AG09309 (cell line): ENCODE data around the gene PTGS1.

Source experiments
- DNase-seq: peaks from one replicate; pipeline ENCODE4 v3.0.0-alpha.2; 2010; ENCODE audit warnings: low read depth
- H3K4me3 ChIP-seq: 2 replicates; pipeline ENCODE4 v1.5.1; 2011; ENCODE audit warnings: mild to moderate bottlenecking, low read depth, low read length, moderate library complexity; ENCODE audit not compliant: control insufficient read depth
- CTCF ChIP-seq: IDR thresholded peaks from 2 replicates; pipeline ENCODE4 v1.5.1; 2011; ENCODE audit warnings: mild to moderate bottlenecking, low read depth, low read length, inconsistent platforms; ENCODE audit not compliant: insufficient read depth, control insufficient read depth; ENCODE audit errors: missing control alignments

PTGS1 gene

GRCh38 chr9:122366074-122366660 is 4.7 kb upstream of the PTGS1 start:
- H3K4me3 ChIP-seq = no peak overlapping the region
- TF ChIP-seq CTCF = no peak
- DNase-seq = no peak

DNA sequence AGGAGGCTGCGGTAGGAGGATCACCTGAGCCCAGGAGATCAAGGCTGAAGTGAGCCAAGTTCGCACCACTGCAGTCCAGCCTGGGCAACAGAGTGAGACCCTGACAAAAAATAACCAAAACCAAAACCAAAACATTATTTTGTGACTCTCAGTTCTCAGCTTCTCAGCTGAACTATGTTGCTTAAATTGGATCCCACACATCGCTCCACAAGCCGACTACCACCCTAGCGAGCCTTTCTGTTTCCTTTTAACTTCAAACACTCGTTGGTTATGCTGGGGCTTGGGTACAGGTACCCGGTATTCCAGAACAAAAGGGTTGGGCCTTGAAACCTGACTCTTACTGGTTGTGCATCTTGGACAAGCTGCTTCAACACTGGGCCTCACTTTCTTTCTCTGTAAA is 3.8 kb upstream of the PTGS1 start:
- DNase-seq = no peak
- no peak for TF ChIP-seq CTCF
- H3K4me3 ChIP-seq = no peak overlapping the region

DNA sequence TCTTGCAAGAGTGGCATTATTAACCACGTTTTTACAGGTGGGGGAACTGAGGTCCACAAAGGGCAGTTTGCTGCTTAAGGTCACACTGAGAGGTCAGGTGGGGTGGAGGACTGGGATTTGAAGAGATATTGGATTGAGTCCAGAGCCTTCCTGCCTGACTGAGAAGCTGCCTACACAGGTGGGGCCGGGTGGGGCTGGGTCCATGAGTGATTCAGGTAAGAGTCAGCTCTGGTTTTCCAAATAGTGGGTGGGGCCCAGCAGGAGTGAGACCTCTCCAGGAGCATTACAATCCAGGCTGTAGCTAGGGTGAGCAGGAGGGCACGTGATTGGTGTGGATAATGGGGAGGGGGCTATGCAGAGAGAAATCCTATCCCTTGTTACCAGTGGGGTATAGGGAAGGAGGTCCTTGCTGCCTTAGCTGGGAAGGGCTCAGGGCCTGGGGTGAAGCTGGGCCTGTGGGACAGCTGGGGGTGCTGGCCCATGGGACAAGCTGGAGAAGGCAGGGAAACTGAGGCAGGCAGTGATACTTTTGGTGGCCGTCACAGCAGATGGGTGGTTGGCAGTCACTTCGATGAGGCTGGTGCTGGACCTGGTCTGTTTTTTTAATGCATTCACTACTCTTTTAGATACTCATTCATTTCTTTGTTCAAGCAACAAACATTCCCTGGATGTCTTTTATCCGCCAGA is 2.9 kb upstream of the PTGS1 start:
- H3K4me3 ChIP-seq = no peak overlapping the region
- no peak for TF ChIP-seq CTCF
- DNase-seq = no peak

GRCh38 chr9:122368642-122369041 is 2.2 kb upstream of the PTGS1 start:
- no peak overlapping the region for H3K4me3 ChIP-seq
- DNase-seq = no peak
- TF ChIP-seq CTCF = no peak

DNA sequence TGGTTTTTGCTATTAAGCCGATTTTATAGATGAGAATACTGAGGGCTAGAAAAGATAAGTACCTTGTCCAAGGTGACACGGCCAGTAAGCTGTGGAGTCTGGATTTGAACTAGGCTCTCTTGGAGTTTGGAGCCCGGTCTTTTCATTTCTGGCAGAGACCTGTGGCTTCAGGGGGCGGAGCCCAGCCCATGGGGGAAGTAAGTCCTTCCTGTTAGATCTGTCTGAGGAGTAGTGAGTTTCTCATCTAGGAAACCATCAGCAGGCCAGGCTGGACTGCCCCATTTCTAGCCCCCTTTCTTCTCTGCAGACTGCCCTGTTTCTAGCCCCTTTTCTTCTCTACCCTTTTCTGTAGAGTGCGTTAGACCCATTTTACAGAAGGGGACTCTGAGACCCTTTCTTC is 521 bp upstream of the PTGS1 start:
- TF ChIP-seq CTCF = no peak
- H3K4me3 ChIP-seq = no peak overlapping the region; the same call in 1 of the 2 replicates
- DNase-seq = no peak

GRCh38 chr9:122371846-122372245 is 1.0 kb downstream of the PTGS1 start:
- no peak overlapping the region for H3K4me3 ChIP-seq
- no peak for TF ChIP-seq CTCF
- no peak for DNase-seq
